ENCODE results near the gene ATR.
A peak's percentile ranks its signal among the peaks of the same experiment; 100 is the strongest.
"Not testable (repeated sequence)": the region's sequence is repeated elsewhere in the genome, so short reads cannot be mapped to it uniquely, and the experiment has no call there.

ATR gene

GRCh38 chr3:142578329-142579223 is at the start of gene ATR:
Gene ATR, minus strand, starts transcription at chr3:142578733. Its CDS starts 29 bp downstream, at chr3:142578704.
- peak; percentile 96 for DNase-seq

DNA sequence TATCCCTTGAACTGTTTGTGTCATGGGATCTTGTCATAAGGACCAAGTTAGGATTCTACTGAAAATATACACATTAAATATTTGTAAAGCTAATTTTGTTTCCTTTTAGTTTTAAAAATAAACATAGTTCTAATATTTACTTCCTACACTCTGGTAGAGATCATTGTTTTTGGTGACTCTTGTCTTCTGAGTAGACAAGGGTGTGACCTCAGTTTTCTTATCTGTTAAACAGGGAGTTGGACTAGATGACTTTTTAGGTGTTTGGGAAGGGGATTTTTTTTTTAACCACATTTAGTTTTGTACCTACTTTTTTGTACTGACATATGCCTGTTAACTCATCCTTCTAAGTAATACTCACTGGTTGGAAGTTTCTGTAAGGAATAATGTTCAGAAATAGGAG is 48.4 kb upstream of the ATR start:
- no peak for DNase-seq

DNA sequence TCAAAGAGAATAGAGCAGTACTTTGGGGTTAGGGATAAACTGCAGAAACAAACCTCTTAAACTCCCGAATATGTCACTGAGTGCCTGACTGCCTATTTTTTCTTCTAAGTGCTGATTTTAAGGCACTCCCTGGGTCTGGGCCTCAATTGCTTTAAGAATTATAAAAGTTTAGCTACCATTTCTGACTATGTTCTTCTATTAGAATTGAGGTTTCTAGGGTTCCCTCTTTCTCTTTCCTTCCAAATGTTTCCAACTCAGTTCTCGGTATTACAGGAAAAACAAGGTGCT is 46.6 kb upstream of the ATR start:
- no peak for DNase-seq

GRCh38 chr3:142624341-142625152 is 46.0 kb upstream of the ATR start:
- no peak for DNase-seq

- no peak for DNase-seq
Observed at GRCh38 chr3:142623194-142623593, 44.7 kb upstream of the ATR start.

- DNase-seq, result no peak
Observed at GRCh38 chr3:142622405-142622804, 43.9 kb upstream of the ATR start.

- DNase-seq, result no peak
Observed at GRCh38 chr3:142618917-142619461, 40.5 kb upstream of the ATR start.

- no peak for DNase-seq
Observed at GRCh38 chr3:142615171-142615570, 36.6 kb upstream of the ATR start.

GRCh38 chr3:142614059-142614626 is 35.6 kb upstream of the ATR start:
- no peak for DNase-seq

DNA sequence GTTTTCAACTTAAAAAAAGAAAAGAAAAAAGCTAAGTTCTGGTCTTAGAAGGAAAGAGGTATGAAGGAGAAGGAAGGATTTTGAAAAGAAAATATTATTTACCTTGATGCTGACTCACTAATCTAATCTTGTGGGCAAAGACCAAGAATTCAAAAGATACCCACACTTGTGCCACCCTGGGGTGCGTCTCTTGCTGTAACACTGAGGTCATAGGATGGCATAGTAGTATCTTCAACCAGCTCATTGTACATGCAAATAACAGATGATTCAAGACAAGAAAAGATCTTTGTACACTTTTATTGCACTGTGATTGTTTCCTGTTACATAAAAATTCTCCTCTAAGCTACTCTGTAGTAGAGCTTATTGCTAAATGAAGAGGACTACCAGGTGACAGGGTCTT is 35.0 kb upstream of the ATR start:
- no peak for DNase-seq

GRCh38 chr3:142611206-142611605 is 32.7 kb upstream of the ATR start:
- DNase-seq, result no peak

DNA sequence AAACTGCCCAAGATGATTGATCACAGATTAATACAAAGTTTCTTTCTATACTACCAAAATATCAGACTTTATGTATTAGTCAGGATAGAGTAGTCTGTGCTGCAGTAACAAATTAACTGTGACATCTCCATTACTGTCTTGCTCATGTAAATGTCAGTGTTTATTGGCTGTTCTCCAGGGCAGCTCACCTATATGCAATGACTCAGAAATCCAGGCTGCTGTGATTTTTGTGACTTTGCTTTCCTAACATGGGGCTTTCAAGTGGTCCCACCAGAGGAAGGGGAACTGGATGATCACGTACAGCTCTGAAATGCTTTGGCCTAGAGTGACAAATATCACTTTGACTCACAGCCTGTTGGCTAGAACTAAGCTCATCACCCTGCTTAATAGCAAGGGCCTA is 30.6 kb upstream of the ATR start:
- no peak for DNase-seq

DNA sequence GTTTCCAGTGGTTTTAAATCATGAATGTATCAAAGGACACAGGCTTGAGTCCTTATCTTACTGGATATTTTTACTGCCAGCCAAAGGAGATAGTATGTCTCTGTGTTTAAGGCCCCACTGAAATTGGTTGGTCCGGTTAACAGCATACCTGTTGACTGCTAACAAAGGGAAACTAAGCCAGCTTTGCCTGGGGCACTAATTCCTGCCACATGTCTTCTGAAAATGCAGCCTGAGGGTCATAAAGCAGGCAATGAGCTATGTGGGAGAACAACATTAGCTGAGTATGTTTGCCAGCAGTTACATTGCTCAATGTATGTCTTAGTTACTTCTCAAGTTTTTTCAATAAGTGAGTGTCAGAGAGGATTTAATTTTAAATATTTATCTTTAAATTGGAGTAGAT is 30.1 kb upstream of the ATR start:
- DNase-seq, result no peak

DNA sequence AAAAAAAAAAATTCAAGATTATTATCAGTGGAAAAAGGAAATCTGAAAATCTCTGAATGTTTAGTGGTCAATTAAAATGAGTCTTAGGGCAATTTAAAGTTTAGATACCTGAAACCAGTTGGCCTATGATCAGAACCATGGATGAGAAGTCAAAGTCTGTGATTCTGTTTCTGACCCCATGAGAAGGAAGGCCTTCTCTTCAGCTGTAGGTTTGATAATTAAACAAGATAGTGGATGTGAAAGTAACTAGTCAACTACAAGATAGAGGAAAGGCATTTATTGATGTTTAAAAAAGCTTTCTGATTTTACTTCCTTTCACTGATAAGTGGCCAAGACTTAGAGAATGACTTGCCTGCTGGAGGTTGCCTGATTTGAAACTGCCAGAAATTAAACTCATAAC is 26.4 kb upstream of the ATR start:
- no peak for DNase-seq

GRCh38 chr3:142603386-142603705 is 24.8 kb upstream of the ATR start:
- DNase-seq, result not testable (repeated sequence)

DNA sequence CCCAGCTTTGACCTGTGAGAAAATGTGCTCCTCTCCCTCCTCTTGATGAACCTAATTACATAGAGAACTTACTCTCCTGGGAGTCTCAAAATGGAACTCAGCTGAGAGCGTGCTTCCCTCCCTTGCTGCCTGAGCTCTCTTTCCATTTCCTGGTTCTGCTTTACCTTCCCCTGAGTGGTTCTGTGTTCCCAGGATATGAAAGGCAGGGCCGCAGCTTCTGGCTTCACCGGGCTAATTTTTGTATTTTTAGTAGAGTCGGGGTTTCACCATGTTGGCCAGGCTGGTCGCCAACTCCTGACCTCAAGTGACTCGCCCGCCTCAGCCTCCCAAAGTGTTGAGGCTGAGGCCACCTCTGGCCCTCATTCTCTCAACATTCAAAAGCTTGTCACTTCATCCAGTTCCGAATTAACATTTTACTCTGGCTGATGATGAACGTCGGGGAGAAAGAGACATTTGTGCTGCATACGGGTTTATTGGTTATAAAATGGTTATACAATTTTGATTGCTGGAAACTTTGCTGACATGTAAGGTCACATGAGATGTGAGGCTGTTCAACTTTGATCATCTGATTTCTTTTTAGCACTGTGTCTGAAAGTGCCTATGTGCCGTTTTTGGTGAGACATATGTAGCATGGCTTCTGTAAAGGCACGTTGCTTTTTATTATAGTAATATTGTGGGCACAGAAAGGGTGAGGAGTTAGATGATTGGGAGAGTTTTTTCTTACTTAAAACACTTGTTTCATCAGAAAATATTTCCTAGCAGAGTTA is 24.3 kb upstream of the ATR start:
- no peak for DNase-seq

- no peak for DNase-seq
Observed at GRCh38 chr3:142601713-142602112, 23.2 kb upstream of the ATR start.

DNA sequence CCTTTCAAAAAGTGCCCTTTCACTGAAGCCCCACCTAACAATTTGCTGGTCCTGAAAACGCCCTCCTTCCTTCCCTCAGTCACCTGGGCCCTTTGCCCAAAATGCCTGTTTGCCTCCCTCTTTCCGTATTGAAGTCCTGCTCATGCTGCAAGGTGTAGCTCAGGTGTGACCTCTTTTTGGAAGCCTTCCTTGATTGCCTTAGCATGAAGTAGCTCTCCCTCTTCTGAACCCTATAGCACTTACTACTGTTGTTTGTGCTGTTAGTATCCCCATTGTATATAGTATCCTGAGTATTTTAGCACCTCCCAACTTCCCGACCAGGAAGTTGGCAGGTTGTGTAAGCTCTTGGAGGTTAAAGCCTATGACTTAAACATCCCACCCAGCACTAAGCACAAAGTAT is 19.4 kb upstream of the ATR start:
- DNase-seq, result no peak

GRCh38 chr3:142596726-142597088 is 18.2 kb upstream of the ATR start:
- no peak for DNase-seq

DNA sequence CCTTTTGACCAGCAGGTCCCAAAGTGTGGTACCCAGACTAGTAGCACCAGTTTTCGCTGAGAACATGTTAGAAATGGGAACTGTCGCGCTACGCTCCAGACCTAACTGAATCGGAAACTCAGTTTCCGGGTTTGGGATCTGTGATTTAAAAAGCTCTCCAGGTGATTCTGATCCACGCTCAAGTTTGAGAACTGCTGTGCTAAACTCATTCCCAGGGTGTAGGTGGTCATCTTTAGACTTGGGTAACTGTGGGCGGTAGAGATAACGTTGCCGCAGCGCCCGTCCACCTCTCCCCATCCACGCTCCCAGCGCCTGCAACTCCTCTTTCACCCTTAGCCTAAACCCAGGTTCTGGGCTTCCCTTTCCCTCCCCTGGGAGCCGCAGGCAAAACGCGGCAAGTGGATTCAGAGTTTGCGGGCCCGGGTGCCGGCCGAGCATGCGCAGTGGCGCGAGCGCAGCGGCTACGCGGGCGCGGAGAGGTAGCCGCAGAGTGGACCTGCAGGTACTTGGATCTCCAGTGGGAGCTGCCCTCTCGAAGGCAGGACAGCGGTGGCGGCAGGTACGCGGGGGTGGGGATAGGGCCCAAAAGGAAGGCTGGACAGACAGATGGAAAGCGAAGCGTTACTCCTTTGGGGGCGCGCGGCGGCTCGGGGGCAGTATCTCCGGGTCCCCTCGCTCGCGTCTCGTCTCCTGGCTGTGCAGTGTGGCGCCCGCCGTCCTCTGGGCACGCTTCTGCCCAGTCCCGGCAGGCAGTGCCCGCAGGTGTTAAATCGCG is 17.6 kb upstream of the ATR start, which contains the start of gene PLS1:
TSS of gene PLS1 (plus strand) at position 443 of the 775 bp plus-strand sequence. CDS start 67,845 bp downstream, outside the sequence.
- DNase-seq, result peak; percentile 87 to 91

DNA sequence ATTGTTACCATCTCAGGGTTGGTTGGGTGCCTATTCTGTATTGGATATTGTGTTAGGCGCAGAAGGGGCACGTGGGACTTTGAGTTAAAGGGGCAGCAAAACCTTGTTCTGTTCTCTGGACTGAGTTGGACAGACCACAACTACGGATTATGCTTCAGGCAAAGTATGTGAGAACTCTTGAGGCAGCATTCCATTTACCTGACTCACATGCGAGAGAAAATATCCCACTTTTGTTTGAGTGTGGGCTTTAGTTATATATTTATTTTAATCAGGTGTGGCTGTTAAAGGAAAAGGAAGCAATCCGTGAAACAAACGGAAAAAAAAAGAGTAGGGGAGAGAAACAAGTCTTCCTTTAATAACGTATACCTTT is 17.0 kb upstream of the ATR start:
- DNase-seq, result no peak

DNA sequence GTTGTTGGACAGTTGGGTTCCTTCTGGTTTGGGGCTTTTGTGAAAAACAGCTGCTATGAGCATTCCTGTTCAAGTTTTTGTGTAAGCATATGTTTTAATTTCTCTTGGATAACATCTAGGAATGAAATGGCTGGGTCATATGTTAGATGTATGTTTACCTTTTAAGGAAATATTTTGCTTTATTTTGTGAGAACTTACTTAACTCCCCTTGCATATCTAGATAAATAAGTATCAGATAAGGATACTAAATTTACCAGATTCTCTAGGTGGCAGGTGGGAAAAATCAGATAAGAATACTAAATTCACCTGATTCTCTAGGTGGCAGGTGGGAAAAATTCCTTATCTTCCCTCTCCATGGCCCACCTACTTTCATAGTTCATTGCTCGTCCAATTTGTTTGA is 16.6 kb upstream of the ATR start:
- no peak for DNase-seq
